PFSK-1 (cell line): ENCODE data around the gene LHX4.

Source experiments
- POLR2AphosphoS5 ChIP-seq: IDR thresholded peaks from 2 replicates; pipeline ENCODE4 v1.6.1; 2012; ENCODE audit warnings: low read depth, mild to moderate bottlenecking, control low read depth, low read length, moderate library complexity
- TAF1 ChIP-seq: IDR thresholded peaks from 2 replicates; pipeline ENCODE4 v1.6.1; 2012; ENCODE audit warnings: low read length, control low read depth, borderline replicate concordance; ENCODE audit not compliant: insufficient read depth
- TF ChIP-seq, protein P1 (sequence below), 2 experiments: IDR thresholded peaks; 2 replicates each; pipeline versions ENCODE4 v1.6.1 to v1.8.0; 2011 to 2012; ENCODE audit warnings: low read depth in 2 of 2, low read length in 2 of 2, control low read depth in 1 of 2, inconsistent platforms in 1 of 2, mild to moderate bottlenecking in 1 of 2, moderate library complexity in 1 of 2; ENCODE audit not compliant: insufficient read depth in 1 of 2

DNA sequence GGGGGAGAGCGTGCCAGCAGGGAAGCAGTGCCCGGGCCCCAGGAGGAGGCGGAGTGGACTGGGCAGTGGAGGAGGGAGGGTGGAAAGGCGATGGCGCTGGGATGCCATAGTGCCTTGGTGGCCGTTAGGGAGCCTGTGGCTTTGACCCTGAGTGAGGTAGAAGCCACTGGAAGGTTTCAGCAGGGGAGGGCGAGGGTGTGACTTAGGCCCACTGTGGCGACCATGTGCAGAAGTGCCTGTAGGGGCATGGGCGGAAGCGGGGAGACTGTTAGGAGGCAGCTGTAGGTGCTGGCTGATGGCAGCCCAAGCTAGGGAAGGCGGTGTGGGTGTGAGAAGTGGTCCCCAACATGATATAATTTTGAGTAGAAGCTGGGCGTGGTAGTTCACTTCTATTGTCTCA, 28.2 kb downstream of the LHX4 start:
- TF ChIP-seq TAF1 (no peak), POLR2AphosphoS5 (no peak)
- TF ChIP-seq, protein P1, sequence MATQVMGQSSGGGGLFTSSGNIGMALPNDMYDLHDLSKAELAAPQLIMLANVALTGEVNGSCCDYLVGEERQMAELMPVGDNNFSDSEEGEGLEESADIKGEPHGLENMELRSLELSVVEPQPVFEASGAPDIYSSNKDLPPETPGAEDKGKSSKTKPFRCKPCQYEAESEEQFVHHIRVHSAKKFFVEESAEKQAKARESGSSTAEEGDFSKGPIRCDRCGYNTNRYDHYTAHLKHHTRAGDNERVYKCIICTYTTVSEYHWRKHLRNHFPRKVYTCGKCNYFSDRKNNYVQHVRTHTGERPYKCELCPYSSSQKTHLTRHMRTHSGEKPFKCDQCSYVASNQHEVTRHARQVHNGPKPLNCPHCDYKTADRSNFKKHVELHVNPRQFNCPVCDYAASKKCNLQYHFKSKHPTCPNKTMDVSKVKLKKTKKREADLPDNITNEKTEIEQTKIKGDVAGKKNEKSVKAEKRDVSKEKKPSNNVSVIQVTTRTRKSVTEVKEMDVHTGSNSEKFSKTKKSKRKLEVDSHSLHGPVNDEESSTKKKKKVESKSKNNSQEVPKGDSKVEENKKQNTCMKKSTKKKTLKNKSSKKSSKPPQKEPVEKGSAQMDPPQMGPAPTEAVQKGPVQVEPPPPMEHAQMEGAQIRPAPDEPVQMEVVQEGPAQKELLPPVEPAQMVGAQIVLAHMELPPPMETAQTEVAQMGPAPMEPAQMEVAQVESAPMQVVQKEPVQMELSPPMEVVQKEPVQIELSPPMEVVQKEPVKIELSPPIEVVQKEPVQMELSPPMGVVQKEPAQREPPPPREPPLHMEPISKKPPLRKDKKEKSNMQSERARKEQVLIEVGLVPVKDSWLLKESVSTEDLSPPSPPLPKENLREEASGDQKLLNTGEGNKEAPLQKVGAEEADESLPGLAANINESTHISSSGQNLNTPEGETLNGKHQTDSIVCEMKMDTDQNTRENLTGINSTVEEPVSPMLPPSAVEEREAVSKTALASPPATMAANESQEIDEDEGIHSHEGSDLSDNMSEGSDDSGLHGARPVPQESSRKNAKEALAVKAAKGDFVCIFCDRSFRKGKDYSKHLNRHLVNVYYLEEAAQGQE (IDR thresholded peaks at IDR 0.05; ENCODE audit: insufficient read depth in 1 of 2, low read depth in 2 of 2, low read length in 2 of 2): no peak
